ENCODE results near the gene DDX10.
"Not testable (repeated sequence)": the region's sequence is repeated elsewhere in the genome, so short reads cannot be mapped to it uniquely, and the experiment has no call there.

The DDX10 gene

DNA sequence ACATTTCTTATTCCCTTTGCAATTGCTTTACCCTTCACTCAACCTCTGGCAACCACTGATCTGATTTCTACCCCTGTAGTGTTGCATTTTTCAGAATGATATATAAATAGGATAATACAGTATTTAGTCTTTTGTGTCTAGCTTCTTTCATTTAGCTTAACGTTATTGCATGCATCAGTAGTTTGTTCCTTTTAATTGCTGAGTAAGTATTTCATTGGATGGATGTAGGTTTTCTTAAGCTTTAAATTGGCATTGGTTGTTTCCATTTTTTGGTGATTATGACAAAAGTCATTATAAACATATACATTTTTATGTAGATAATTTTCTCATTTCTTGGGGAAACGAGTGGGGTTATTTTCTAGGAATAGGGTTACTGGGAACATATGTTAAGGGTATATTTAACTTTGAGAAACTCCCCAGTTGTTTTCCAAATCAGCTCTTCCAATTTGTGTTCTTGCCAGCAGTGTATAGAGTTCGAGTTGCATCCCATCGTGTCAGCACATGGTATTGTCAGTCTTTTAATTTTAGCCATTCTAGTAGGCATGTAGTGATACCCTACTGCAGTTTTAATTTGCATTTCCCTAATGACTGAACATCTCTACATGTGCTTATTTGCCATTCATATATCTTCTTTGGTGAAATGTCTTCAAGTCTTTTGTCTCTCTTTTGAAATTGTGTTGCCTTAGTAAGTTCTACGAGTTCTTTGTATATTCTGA, 60.3 kb downstream of the DDX10 start:
- DNase-seq = no peak

DNA sequence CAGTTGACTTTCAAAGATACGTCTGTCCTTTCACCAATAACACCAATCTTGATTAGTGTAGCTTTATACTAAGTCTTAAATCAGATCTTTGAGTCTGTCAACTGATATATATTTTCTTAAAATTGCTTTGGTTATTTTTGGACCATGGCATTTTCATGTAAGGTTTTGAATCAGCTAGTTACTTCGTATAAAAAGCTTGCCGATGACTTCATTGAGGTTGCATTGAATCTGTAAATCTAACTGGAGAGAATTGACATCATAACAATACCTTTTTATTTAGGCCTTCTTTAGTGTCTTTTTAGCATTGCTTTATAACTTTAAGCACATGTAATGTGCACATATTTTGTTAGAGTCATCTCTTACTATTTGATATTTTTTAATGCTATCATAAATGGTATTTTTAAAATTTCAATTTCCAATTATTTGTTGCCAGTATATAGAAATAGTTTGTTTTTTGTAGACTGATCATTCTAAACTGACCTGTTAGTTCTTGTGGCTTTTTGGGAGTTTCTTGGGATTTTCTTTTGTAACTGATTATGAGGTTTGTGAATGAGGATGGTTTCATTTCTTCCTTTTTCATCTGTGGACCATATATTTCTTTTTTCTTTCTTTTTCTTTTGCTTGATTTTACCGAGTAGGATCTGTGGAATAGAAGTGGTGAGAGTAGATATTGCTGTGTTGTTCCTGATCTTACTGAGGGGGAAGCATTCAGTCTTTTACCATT, 61.4 kb downstream of the DDX10 start:
- no peak for DNase-seq

DNA sequence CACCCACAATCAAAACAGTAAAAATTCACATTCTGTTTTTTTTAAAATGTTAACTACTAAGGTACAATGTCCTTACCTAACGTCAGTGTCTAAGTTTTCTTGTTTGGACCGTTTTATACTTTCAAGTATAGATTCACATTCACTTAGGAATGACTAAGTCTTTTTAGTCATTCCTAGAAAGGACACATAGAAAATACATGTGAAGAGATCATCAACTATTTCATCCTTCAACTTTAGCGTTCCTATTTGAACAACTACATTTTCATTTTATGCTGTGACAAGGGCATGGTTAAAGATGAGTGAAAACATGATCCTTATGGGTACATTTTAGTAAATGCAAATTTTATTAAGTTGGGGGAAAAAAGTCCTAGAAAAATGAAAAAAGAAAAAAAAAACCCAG, 62.8 kb downstream of the DDX10 start:
- DNase-seq = no peak

DNA sequence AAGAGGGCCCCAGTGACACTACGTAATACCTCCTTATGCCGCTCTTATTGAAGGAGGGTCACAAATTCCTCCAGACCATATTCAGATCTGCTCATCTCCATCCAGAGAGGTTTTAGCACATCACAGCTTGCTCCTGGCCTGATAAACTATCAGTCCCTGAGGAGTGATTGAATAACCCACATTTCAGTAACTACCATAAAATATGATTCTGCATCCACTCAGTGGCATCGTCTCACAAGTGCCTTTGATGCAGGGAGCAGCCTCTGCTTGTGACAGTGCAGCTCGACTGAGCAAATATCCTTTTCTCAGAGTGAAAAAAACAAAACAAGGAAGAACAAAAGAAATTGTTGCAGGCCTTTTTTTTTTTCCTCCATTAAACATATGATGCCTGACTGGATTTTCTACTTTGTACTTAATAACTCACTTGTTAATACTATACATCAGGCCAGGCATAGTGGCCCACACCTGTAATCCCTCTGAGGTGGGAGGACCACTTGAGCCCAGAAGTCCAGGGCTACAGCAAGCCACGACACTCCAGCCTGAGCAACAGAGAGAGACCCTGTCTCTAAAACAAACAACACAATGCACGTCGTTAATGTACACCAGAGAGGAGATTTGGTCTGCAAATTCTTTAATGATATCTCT, 64.5 kb downstream of the DDX10 start:
- DNase-seq = no peak

DNA sequence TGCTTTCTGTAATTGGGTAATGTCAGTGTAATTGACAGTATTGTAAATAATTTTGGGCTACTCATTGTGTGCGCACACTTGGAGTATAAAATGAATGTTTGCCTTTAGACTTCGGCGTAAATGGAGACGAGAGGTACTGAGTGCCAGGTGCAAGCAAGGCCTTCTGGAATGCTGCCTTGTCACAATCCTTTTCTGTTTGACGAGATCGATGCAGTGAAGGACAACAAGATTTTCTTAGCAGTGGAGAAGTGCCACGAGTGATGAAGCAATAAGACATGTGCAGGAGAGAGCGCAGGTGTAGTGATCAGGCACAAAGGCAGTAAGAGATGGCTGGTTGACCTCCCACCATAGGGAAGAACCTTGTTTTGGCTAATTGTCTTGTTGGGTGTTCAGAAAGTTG, 67.5 kb downstream of the DDX10 start:
- no peak for DNase-seq

DNA sequence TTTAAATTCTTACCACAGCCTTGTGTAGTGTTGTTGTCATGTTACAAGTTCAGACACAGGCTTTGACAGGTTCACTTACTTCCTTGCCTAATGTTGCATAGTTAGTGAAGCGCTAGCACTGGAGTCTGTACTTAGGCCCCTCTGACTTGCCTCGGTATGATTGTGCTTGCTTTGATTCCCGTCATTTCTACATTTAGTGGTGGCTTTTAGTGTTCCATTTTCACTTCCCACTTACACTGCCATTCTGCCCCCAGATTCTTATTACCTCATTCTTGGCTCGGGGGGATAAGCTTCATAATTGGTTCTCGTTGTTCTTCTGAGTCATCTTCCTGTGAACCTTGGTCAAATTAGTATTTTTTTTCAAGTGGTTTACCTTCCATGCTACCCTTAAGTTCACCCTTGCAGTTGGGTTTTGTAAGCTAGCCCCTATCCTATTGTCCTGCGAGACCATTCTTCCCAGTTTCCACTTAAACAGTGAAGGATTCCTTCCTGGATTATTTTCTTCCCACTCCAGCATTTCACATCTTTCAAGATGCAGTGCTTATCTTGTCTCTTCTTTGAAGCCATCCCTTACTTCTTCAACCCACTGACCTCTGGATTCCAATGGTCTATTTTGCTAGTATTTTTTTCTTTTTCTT, 68.7 kb downstream of the DDX10 start:
- DNase-seq = no peak

DNA sequence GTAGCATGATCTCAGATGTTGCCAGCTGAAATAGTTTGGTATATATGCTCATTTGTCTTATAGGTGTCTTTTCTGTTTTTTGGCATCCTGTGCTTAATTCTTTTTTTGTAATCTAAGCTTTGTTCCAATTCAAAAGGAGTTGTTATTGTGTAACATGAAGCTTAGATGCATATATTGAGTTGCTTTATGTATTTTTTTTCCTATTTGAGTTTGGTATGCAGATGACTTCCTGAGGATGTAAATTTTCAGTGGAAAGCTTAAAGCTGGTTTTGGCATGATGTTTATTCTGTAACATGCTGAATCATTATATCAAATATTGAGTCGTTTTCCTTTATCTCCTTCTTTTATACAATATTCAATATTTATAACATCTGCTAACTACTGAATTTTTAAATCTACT, 69.4 kb downstream of the DDX10 start:
- no peak for DNase-seq

DNA sequence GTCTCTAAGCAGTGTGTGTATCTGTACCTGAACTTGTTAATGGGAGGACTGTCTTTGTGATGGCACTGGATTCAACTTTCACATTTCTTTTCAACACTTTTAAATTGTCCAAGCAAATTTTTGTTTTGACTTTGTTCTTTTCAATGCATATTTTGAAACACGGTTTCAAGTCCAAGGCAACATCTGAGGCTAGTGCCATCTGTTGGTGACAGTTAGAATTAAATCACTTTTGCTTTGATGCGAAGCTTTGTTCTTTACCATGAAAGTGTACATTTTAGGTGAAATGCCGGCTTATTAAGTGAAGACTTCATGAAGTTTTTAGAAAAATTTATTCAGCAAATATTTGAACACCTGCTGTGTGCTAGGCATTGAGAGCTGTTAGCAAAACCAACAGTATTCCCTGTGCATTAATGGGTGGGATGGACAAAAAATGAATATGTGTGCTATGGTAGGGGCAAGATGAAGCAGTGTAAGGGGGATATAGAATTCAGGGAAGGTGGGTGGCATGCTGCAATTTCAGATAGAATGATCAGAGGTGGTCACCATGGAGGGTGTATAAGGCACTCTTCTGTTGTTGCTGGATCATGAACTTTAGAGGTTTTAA, 70.2 kb downstream of the DDX10 start:
- DNase-seq = no peak

DNA sequence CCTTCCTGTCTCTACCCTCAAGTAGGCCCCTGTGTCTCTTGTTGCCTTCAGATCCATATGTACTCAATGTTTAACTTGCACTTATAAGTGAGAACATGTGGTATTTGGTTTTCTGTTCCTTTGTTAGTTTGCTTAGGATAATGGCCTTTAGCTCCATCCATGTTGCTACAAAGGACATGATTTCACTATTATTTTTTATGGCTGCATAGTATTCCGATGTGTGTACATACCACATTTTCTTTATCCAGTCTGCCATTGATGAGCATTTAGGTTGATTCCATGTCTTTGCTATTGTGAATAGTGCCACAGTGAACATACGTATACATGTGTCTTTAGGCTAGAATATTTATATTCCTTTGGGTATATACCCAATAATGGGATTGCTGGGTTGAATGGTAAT, 75.3 kb downstream of the DDX10 start:
- DNase-seq = not testable (repeated sequence)

DNA sequence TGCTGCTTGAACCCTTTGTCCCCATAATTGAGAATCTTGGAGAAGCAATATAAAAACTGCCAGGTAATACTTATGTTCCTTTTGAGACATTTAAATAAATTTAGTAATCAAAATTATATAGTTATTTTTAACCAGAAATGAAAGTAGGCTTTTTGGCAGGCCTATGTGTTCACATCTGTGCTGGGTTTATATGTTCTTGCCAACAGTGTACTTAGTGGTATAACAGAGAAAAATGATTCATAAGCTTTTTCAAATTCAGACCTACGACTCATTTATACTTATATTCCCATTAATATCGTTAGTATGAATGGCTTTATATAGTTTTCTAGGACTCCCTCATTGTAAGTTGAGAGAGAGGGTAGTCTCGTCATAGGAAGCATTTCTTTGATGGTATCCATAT, 79.0 kb downstream of the DDX10 start:
- no peak for DNase-seq

DNA sequence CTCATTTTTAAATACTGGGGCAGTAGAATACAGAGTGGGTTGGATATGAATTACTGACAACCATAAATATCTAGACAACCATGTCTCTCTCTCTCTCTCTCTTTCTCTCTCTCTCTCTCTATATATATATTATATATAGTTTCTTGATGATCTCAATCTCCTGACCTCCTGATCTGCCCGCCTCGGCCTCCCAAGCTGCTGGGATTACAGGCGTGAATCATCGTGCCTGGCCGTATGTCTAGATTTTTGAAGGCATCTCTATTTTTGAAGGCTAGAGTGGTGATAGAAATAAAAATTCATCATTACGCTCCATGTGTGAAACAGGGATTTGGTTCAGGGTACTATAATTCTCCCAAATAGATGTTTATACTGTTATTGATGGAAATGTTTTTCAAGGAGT, 84.1 kb downstream of the DDX10 start:
- DNase-seq = no peak

DNA sequence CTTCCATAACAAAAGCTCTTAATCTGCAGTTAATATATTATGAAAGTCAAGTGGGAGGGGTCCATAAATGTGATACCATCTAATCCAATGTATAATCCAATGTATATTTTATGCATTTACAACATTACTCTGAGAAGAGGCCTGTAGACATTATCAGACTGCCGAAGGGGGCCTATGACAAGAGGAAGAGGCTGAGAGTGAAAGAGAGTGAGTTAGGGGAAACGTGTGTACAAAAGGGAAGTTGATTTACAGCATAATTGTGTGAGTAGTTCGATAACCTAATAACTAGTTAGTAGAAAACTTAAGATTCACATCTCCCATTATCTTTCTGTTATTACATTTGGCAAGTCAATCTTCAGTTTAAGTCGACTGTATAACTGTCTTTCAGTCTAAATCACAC, 86.6 kb downstream of the DDX10 start:
- DNase-seq = no peak

DNA sequence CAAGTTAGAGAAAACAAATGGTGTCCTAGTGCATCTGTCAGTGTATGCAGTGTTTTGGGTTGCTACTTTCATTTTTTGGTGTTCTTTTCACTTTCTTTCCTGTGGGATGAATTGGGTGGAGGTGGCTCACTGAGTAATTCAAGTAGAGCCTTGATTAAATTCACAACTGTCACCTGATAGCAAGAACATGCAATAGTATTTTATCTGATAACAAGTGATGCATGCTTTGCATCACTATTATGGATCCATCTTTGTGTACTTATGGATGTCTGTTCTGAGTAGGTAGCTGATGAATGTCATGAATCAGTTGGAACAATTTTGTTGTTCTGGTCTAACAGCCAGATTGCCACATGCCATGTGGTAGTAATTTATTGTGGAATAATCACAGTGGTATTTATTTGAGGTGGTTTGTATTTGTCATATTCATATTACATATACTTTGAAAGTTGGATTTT, 87.5 kb downstream of the DDX10 start:
- no peak for DNase-seq

DNA sequence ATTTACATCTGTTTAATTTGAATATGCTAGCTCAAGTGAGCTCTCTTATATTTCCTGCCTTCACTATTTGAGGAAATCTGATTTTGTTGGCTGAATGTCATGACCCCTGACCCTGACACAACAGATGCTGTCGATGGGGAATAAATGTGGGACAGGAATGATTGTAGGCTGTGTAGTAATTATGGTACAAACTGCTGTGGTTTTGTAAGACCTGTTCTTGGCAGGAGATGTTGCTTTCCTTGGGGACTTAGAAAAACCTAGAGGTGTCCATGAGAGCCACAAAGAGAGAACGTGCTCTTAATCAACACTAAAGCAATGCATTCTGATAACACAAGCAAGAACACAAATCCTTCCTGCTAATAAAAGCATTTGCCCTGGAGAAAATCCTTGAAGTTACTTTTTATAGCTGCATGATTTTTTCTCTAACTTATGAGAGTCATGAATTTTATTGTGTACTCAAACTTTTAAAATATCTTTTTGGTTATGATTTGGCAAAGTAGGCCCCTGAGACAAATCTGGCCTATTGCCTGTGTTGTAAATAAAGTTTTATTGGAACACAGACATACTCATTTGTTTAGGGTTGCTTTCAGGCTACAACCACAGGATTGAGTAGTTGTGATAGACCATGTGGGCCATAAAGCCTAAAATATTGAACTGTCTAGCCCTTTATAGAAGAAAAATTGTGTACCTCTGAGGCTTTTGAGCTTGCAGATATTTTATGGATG, 90.2 kb downstream of the DDX10 start:
- DNase-seq = no peak

DNA sequence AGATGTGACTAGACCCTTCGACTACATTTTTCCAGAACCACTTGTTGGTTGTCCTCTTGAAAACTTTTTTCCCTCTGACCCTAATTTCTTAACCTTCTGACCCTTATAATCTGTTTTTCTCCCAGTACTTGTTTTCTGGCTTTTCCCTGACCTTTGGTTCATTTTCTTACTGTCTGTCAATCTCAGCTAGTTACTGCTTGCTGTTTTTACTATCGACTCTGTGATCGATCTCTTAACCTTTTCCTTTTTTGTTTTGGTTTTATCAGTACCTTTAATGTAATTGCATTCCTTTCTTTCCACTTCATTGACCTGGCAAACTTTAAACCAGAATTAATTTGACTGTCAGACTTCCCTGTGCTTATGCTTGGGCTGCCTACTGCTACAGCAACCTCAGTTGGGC, 92.8 kb downstream of the DDX10 start:
- DNase-seq = no peak

DNA sequence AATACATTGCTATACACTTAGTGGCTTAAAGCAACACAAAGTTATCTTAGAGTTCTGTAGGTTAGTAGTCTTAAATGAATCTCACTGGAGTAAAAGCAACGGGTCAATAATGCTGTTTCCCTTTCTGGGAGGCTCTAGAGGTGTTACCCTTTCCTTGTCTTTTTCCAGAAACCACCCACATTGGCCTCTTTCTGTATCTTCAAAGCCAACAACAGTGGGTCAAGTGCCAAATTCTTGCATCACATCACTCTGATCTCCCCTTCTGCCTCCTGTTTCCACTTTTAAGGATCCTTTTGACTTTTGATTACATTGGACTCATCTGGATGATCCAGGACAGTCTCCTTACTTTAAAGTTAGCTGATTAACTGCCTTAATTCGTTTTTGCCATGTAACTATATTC, 93.6 kb downstream of the DDX10 start:
- no peak for DNase-seq

DNA sequence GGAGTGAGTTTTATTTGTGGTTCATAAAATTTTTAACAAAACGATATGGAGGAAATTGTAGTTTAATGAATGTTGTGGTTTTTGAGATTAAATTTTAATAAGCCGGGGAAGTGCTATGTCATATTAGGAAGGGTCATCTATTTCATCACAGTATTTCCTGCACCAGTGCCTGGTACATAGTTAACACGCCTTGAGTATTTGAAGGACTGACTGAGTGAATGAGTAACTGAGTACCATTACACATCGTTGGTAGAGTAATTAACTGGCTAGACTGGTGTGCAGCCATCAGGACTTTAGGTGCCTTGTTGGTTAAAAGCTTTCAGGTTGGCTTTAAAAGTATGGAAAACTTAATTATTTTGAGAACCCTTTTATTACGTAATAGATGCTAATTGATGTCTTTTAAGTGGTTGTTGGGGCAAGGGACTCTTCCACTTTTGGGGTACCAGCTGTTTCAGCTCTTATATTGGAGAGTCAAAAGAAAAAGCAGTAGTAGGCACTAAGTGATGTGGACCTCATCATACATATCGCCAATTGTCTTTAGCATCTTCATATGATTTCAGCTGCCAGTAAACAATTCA, 101.8 kb downstream of the DDX10 start:
- DNase-seq = no peak

DNA sequence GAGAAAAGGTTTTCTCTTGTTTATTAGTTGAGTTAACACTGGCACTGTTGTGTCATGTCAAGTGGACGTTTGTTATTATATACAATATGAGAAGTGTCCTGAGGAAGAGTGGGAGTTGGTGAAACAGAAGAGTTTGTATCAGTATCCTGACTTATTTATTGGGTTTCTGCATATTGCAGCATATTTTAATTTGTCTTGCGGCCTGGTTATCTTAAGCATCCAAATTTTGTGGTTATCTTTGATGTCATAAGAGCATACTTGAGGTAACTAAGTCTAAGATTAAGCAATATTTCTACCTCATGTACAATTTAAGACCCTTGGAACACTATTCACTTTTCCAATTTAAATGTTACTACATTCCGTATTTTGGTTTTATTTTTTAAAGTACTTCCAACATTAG, 103.5 kb downstream of the DDX10 start:
- DNase-seq = no peak

DNA sequence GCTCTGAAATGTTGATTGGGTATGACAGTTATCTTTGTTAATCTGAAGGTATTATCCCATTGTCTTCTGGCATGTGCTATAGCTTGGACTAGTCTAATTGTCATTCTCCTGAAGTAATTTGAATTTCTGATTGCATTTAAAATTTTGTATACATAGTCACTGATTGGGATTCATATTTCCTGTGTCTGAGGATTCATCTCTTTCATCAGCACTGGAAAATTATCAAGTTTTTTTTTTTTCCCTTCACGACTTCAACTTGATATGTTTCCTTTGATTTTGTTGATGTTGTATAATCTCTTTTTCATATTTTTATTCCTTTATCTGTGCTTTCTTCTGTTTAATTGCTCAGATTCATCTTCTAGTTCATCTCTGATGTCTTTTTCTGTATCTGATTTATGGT, 104.1 kb downstream of the DDX10 start:
- DNase-seq = no peak

DNA sequence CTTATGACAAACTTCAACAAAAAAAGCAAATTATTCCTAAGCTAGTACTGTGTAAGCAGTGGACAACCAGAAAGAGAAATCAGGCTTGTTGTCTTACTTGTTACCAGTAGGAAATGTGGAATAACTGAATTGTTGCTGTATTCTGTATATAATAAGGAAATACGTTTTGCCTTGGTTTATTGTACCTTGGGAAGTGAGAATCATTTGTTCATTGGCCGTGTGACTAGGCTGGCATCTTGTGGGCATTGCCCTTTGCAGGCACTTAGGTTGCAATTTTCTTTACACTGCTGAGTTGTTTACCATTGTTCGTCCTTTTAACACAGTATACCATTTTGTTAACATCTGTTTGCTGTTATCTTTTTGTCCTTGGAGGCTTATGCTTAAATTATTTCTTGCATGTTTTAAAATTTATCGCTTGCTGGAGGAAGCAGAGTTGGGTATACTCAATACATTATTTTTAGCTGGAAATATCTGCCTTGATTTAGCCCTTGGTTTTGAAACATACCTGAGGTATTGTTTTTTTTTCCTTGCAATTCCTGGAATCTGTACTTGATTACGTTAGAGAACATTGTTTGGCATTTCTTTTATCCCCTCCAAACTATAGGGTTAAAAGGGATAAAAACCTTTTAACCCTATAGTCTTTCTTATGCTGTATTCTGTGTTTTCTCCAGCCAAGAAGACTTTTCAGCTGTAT, 109.3 kb downstream of the DDX10 start:
- DNase-seq = no peak

DNA sequence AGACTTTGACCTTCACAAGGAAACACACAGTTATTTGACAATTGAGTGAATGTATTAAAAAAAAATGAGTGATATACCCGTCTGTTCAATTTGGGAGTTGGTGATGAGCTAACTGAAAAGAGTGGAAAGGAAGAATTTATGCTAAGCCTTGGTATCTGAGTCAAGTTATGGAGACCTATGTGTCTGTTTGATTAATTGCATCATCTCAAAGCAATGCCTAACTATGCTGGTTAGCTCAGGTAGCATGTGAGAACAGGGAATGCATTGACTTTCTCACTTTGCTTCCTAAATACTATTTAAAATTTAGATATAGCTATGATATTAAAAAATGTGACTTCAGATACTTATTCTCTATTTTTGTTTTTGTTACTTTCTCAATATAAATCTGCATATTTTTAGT, 110.5 kb downstream of the DDX10 start:
- DNase-seq = no peak

DNA sequence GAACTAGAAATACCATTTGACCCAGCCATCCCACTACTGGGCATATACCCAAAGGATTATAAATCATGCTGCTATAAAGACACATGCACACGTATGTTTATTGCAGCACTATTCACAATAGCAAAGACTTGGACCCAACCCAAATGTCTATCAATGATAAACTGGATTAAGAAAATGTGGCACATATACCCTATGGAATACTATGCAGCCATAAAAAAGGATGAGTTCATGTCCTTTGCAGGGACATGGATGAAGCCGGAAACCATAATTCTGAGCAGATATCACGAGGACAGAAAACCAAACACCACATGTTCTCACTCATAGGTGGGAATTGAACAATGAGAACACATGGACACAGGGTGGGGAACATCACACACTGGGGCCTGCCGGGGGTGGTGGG, 114.3 kb downstream of the DDX10 start:
- DNase-seq = not testable (repeated sequence)

Data from activated CD4-positive, alpha-beta T cell treated with anti-CD3 and anti-CD28 coated beads for 1 hour (primary cell).